ENCODE results near the gene EFNA5.

EFNA5 gene

GRCh38 chr5:107572715-107573368 lies 97.9 kb downstream of the EFNA5 start:
- no peaks in the 10 kb centered on the region for H3K36me3 Mint-ChIP-seq (ENCODE audit: low read depth)
- no peak overlapping the region for H3K27ac Mint-ChIP-seq
- H3K4me1 Mint-ChIP-seq (ENCODE audit: low read depth), result peaks cover 16% of the 10 kb centered on the region
- H3K9me3 Mint-ChIP-seq, result no peaks in the 10 kb centered on the region
- peaks cover 40% of the 10 kb centered on the region for H3K27me3 Mint-ChIP-seq (ENCODE audit: low read depth)
- DNase-seq (ENCODE audit: low spot score), result no peak
- no peak overlapping the region for H3K4me3 Mint-ChIP-seq

GRCh38 chr5:107571621-107572536 lies 98.9 kb downstream of the EFNA5 start:
- peak; percentile 80 for DNase-seq (ENCODE audit: low spot score)
- peak overlapping the region; percentile 74 for H3K4me3 Mint-ChIP-seq
- H3K27ac Mint-ChIP-seq, result no peak overlapping the region
- H3K4me1 Mint-ChIP-seq (ENCODE audit: low read depth), result peaks cover 16% of the 10 kb centered on the region
- H3K36me3 Mint-ChIP-seq (ENCODE audit: low read depth), result no peaks in the 10 kb centered on the region
- peaks cover 37% of the 10 kb centered on the region for H3K27me3 Mint-ChIP-seq (ENCODE audit: low read depth)
- H3K9me3 Mint-ChIP-seq, result no peaks in the 10 kb centered on the region

GRCh38 chr5:107570805-107571531 lies 99.8 kb downstream of the EFNA5 start:
- Mint-ChIP-seq H3K9me3 (no peaks in the 10 kb centered on the region), H3K27ac (peak overlapping the region; percentile 42), H3K4me1 (ENCODE audit: low read depth) (peaks cover 16% of the 10 kb centered on the region), H3K4me3 (peak overlapping the region; percentile 74), H3K27me3 (ENCODE audit: low read depth) (peaks cover 39% of the 10 kb centered on the region), H3K36me3 (ENCODE audit: low read depth) (no peaks in the 10 kb centered on the region)
- DNase-seq (ENCODE audit: low spot score), result peak; percentile 25

- Mint-ChIP-seq H3K27me3 (ENCODE audit: low read depth) (peaks cover 38% of the 10 kb centered on the region), H3K36me3 (ENCODE audit: low read depth) (no peaks in the 10 kb centered on the region), H3K4me3 (no peak overlapping the region), H3K27ac (no peak overlapping the region), H3K9me3 (no peaks in the 10 kb centered on the region), H3K4me1 (ENCODE audit: low read depth) (peaks cover 16% of the 10 kb centered on the region)
- no peak for DNase-seq (ENCODE audit: low spot score)
Measured at GRCh38 chr5:107570181-107570580, 100.6 kb downstream of the EFNA5 start.

- no peak overlapping the region for H3K27ac Mint-ChIP-seq
- H3K4me1 Mint-ChIP-seq (ENCODE audit: low read depth), result peaks cover 18% of the 10 kb centered on the region
- DNase-seq (ENCODE audit: low spot score), result no peak
- H3K4me3 Mint-ChIP-seq, result no peak overlapping the region
- no peaks in the 10 kb centered on the region for H3K9me3 Mint-ChIP-seq
- H3K27me3 Mint-ChIP-seq (ENCODE audit: low read depth), result peaks cover 28% of the 10 kb centered on the region
- no peaks in the 10 kb centered on the region for H3K36me3 Mint-ChIP-seq (ENCODE audit: low read depth)
Measured at GRCh38 chr5:107567901-107568671, 102.7 kb downstream of the EFNA5 start.

- Mint-ChIP-seq H3K4me3 (no peak overlapping the region), H3K4me1 (ENCODE audit: low read depth) (peaks cover 16% of the 10 kb centered on the region), H3K27ac (no peak overlapping the region), H3K9me3 (no peaks in the 10 kb centered on the region), H3K27me3 (ENCODE audit: low read depth) (peaks cover 20% of the 10 kb centered on the region), H3K36me3 (ENCODE audit: low read depth) (no peaks in the 10 kb centered on the region)
- no peak for DNase-seq (ENCODE audit: low spot score)
Measured at GRCh38 chr5:107566986-107567385, 103.8 kb downstream of the EFNA5 start.

- H3K9me3 Mint-ChIP-seq, result no peaks in the 10 kb centered on the region
- peaks cover 19% of the 10 kb centered on the region for H3K27me3 Mint-ChIP-seq (ENCODE audit: low read depth)
- no peak overlapping the region for H3K27ac Mint-ChIP-seq
- DNase-seq (ENCODE audit: low spot score), result no peak
- H3K4me3 Mint-ChIP-seq, result no peak overlapping the region
- H3K36me3 Mint-ChIP-seq (ENCODE audit: low read depth), result no peaks in the 10 kb centered on the region
- H3K4me1 Mint-ChIP-seq (ENCODE audit: low read depth), result peaks cover 6% of the 10 kb centered on the region
Measured at GRCh38 chr5:107565791-107566767, 104.7 kb downstream of the EFNA5 start.

GRCh38 chr5:107564931-107565372 lies 105.8 kb downstream of the EFNA5 start:
- Mint-ChIP-seq H3K36me3 (ENCODE audit: low read depth) (no peaks in the 10 kb centered on the region), H3K4me1 (ENCODE audit: low read depth) (peaks cover 2% of the 10 kb centered on the region), H3K9me3 (no peaks in the 10 kb centered on the region), H3K4me3 (no peak overlapping the region), H3K27ac (no peak overlapping the region), H3K27me3 (ENCODE audit: low read depth) (peaks cover 17% of the 10 kb centered on the region)
- no peak for DNase-seq (ENCODE audit: low spot score)

GRCh38 chr5:107563959-107564544 lies 106.7 kb downstream of the EFNA5 start:
- Mint-ChIP-seq H3K9me3 (no peaks in the 10 kb centered on the region), H3K27ac (no peak overlapping the region), H3K4me3 (no peak overlapping the region), H3K4me1 (ENCODE audit: low read depth) (peaks cover 2% of the 10 kb centered on the region), H3K36me3 (ENCODE audit: low read depth) (no peaks in the 10 kb centered on the region), H3K27me3 (ENCODE audit: low read depth) (peaks cover 21% of the 10 kb centered on the region)
- DNase-seq (ENCODE audit: low spot score), result no peak

GRCh38 chr5:107560377-107560776 lies 110.4 kb downstream of the EFNA5 start:
- no peak for DNase-seq (ENCODE audit: low spot score)
- no peaks in the 10 kb centered on the region for H3K36me3 Mint-ChIP-seq (ENCODE audit: low read depth)
- no peaks in the 10 kb centered on the region for H3K9me3 Mint-ChIP-seq
- peaks cover 14% of the 10 kb centered on the region for H3K27me3 Mint-ChIP-seq (ENCODE audit: low read depth)
- no peak overlapping the region for H3K4me3 Mint-ChIP-seq
- H3K27ac Mint-ChIP-seq, result no peak overlapping the region
- peaks cover 2% of the 10 kb centered on the region for H3K4me1 Mint-ChIP-seq (ENCODE audit: low read depth)

GRCh38 chr5:107558823-107559375 lies 111.8 kb downstream of the EFNA5 start:
- Mint-ChIP-seq H3K4me3 (no peak overlapping the region), H3K36me3 (ENCODE audit: low read depth) (no peaks in the 10 kb centered on the region), H3K27me3 (ENCODE audit: low read depth) (peaks cover 13% of the 10 kb centered on the region), H3K9me3 (no peaks in the 10 kb centered on the region), H3K4me1 (ENCODE audit: low read depth) (no peaks in the 10 kb centered on the region), H3K27ac (no peak overlapping the region)
- no peak for DNase-seq (ENCODE audit: low spot score)

GRCh38 chr5:107557051-107557658 lies 113.6 kb downstream of the EFNA5 start:
- no peak for DNase-seq (ENCODE audit: low spot score)
- Mint-ChIP-seq H3K4me1 (ENCODE audit: low read depth) (no peaks in the 10 kb centered on the region), H3K27ac (no peak overlapping the region), H3K27me3 (ENCODE audit: low read depth) (peaks cover 9% of the 10 kb centered on the region), H3K4me3 (no peak overlapping the region), H3K9me3 (no peaks in the 10 kb centered on the region), H3K36me3 (ENCODE audit: low read depth) (no peaks in the 10 kb centered on the region)
